HuH-7 (cell line): ENCODE data around the gene FERMT1.

Experiments
- DNase-seq: peaks from one replicate; pipeline ENCODE4 v3.0.0; 2011; ENCODE audit warnings: low spot score

The FERMT1 gene, protein sequence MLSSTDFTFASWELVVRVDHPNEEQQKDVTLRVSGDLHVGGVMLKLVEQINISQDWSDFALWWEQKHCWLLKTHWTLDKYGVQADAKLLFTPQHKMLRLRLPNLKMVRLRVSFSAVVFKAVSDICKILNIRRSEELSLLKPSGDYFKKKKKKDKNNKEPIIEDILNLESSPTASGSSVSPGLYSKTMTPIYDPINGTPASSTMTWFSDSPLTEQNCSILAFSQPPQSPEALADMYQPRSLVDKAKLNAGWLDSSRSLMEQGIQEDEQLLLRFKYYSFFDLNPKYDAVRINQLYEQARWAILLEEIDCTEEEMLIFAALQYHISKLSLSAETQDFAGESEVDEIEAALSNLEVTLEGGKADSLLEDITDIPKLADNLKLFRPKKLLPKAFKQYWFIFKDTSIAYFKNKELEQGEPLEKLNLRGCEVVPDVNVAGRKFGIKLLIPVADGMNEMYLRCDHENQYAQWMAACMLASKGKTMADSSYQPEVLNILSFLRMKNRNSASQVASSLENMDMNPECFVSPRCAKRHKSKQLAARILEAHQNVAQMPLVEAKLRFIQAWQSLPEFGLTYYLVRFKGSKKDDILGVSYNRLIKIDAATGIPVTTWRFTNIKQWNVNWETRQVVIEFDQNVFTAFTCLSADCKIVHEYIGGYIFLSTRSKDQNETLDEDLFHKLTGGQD

DNA sequence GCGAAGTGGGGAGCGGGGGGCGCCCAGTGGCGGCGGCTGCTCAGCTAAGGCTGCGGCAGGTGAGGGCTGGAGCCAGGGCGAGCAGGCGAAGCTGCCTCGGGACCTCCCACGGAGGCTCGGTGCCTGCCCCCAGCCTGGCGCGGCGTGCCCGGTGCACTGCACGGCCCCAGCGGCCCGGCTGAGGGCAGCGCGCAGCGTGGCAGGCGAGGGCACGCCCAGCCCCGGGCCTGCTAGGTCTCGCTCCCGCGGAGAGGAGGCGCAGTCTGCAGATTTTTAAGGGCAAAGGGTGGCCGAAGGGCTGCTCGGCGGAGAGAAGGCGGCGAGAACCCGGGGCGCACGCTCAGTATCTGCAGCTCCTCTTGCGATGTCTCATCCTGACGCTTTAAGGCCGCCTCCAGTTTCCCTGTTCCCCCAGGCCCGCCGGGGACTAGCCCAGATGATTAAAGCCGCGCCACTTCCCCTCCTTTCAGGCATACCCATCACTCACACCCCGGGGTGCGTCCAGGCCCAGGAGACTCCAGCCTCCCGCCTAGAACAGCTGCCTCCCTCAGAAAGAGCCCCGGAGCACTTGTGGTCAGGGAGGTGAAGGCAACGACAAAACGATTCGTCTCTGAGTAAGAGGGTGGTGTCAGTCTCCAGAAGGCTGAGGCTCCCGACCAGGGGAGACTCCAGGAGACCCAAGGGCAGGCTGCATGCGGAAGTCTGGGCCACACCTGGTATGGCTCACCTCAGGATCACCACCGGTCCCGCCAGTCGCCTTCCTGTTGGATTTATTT is at the start of gene FERMT1:
Gene FERMT1, minus strand, starts transcription at position 158 of the 776 bp plus-strand sequence. CDS start 3,476 bp downstream, outside the sequence.
- peak; percentile 87 for DNase-seq

DNA sequence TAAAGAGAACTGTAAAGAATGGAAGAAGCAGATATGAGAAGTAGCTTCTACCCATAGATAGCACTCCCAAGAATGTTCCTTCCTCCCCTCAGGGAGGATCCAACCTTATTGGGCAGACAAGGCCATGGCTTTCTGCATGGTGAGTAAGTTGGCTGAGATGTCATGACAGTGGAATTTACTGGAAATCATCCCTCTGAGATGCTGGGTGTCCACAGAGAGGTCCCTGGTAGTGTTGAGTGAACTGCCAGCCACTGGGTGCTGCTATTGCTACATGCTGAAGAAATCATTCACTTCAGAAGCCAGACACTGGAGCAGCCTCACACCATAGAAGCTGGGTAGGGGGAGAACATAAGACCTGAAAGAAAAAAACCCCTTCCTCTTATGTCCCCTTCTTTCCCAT is 46.4 kb upstream of the FERMT1 start:
- DNase-seq = peak; percentile 30

DNA sequence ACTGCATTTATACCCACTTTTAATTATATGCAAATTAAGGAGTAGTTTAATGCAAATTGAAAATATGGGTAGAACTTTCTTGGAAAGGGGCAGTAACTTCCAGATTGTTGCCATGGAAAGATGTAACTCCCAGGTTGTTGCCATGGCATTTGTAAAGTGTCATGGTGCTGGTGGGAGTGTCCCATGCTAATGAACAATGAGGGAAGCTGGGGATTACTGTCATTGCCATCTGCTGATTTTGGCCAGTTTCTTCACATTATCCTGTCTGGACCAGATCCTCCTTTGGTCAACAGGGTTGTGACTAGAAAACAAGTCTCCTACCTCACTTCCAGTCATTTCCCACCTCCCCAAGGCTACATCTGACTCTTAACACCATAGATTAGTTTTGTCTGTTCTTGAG is 45.4 kb upstream of the FERMT1 start:
- DNase-seq = no peak

DNA sequence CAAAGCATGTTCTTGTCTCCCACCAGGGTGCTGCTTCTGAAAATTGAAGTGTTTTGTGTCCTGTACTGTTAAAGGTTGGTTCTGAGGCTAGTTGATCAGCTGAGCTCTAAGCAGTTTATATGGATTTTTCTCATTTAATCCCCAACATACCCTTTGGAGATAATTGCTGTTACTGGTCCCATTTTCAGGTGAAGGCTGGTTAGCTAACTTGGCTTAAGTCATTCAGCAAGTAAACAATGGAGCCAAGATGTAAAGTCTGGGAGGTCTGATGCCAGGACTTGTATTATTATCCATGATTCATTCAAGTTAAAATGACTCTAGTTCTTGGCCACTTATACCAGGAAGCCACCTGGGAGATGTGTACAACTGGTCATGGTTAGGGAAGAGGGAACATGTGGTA is 42.5 kb upstream of the FERMT1 start:
- DNase-seq = no peak

DNA sequence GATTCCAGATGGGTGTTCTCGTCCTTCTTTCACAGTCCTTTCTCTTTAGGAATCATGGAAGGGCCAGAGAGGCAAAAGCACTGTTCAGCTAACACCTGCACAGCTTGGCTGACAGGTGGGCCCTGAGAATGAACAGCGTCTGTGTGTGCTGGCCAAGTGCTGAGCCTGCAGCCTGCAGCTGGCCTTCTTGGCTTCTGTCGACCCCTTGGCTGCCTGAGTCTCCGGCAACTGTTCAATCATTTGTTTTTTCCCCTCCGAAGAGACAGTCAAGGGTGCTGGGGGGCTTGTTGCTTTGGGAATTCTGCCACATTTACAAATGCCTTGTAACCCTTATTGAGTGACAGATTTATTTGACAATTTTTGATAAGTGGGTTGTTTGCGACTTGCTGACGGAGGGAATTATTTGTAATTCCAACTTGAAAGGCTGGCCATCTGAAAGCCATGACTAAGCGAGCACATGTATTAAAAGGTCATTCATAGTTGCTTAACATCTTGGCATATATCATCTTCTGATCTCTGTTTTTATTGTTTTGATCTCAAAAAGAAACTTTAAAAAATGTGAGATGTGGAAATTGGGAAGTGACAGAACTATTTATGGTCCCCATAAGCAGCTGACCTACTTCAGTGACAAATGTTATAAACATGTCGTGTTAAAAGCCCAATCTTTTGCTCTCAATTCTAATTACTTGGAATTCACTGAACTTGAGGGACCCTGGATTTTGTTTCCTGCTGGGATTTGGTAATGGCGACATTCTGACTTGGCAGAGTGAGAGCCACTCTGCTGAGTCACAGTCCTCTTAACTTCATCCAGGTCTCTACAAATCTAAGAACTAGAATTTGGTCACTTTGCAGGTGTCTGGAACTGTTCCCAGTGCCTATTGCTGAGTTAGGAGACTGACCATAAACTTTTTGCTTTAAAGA is 41.9 kb upstream of the FERMT1 start:
- DNase-seq = no peak

DNA sequence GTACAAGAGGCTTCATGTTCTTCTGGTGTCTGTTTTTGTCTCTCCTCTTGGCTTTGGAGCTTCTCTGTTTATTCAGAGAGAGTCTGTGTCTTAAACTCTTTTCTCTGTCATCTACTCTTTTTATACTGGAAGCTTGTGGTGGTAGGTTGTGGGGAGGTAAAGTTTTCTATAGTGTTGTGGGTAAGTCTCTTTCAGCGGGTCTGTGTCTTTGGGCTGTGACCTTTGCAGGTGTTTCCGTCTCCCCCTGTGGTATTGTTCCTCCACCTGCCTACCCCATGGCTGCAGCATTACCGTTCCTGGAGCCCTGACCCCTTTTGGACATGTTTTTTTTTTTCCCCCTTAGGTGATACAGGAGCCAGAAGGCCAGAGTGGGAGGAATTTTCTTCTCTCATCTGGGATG is 37.9 kb upstream of the FERMT1 start:
- no peak for DNase-seq

DNA sequence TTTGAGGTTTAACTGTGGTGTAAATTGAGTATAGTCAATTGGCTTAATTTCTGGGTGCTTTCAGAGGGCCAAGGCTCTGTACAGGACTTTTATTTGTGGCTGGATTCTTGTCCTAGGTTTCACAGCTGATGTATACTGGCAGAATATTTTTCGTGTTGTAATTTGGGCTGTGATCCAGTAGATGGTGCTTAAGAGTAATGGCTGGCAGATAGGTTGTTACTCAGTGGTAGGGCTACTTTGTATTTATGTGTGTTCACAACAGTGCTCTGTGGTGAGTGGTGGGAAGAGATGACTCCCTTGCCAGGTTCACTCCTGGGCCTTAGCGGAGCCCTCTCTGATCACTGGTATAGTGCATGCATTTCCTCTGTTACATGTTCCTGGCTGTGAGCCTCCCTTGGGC is 34.5 kb upstream of the FERMT1 start:
- no peak for DNase-seq

DNA sequence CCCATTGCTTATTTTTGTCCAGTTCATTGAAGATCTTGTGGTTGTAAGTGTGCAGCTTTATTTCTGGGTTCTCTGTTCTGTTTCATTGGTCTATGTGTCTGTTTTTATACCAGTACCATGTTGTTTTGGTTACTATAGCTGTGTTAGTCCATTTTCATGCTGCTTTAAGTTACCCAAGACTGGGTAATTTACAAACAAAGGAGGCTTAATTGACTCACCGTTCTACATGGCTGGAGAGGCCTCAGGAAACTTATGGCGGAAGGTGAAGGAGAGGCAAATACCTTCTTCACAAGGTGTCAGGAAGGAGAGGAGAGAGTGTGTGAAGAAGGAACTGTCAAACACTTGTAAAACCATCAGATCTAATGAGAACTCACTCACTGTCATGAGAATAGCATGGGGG is 29.9 kb upstream of the FERMT1 start:
- no peak for DNase-seq

DNA sequence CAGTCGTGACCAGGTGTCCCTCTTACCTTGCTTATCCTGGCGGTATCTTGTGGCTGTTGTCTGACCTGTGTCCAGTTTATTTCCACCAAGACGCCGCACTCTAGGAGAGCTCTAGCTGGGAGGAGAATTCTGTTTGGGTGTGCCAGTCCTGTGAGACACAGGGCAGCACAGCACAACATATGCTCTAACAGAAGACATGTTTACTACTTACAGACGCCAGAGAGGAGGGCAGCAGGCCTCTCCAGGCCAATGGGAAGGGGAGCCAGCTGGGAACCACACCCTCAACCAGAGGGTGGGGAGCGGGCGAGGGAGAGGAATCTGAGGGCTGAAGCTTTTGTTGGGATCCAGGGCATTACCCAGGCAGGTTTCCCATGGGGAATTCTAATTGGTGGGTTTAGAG is 25.2 kb upstream of the FERMT1 start:
- DNase-seq = no peak

DNA sequence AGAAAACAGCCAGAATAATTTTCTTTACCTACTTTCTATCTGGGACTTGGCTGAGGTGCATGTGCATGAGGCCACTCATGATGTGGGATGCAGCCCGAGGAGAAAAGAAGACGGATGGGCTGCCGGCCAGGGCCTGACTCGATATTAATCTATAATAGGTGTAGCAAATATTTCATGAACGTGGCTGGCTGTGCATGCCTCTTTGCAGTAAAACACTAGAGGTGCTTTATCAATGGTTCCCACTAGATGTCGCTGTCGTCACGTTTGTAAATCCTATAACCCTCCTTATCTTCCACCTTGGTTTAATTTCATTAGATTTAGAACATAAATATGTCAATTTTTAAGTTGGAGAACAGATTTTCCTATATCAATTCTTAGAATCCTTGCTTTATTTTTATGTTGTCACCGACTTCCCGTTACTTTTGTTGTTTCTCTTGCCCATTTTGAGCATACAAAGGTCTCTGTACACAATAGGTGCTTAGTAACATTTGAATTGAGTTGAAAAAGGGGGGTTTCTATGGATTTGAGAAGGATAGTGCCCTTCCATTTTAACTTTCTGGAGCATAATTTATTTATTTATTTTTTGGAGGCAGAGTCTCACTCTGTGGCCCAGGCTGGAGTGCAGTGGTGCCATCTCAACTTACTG is 19.6 kb upstream of the FERMT1 start:
- peak; percentile 59 for DNase-seq

DNA sequence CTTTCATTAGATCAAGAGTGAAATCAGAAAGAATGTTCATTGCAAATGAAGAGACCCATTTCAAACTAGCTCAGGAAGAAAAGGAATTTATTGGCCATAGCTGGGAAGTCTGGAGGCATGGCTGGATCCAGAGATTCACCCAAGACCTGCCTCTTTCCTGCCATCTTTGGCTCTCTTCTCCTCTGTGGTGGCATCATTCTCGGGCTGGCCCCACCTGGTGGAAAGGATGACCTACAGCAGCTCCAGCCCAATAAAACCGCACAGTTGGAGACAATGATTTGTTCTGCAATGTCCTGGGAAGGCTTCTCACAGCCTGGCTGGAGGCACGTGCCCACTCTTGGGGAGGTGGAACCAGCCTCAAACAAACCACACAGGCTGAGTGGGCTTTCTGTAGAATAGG is 18.1 kb upstream of the FERMT1 start:
- peak; percentile 39 for DNase-seq

DNA sequence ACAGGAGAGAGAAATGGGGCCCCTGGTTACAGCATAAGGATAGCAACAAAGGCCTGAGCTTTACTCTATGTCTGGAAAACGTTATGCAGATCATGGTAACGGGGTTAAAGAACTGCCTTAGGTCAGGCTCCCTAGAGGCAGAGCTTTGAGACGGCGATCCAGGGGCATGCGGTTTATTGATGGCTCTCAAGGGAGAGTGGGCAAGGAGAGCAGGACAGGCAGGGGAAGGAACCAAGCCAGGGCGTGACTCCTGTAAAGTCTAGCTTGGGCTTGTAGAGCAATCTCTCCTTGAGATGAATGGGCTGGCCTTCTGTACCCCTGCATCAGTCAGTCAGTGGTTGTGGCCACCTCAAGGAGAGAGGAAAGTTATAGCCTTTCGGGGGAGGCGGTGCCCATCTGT is 12.5 kb upstream of the FERMT1 start:
- DNase-seq = no peak

DNA sequence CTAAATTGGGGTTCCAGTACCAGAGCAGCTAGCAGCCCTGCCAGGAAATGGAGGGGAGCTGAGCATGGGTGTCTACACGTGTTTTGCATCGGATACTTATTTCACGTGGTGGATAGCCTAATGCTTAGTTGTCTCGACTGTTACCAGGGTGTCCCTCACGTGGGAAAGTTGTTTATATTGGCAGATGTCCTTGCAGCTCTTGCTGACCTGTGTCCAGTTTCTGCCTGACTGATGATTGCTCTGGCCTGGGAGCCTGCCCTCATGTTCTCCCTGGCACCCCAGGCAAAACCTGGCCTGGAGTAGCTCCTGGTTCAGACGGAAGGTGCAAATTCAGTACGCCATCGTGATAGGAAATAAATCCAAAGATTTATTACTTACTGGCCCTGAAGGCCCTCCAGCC is 11.8 kb upstream of the FERMT1 start:
- DNase-seq = no peak

DNA sequence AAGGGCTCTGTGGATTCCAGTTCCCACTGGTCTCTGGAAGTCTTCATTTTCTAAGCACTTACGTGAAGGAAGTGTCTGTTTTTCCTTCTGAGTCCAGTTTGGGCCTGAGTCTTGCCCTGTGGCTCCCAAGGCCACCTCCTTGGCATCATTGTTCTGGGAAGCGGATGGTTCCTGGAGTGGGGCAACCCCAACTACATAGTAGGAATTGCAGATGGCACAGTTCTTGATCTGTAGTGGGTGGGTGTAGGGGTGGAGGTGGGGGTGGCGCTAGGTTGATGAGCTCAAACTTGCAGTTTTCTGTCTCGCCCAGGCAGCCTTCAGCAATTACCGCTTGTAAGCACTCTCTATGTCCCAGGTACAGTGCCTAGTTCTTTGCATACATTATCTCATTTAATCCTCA is 7.2 kb upstream of the FERMT1 start:
- DNase-seq = no peak

DNA sequence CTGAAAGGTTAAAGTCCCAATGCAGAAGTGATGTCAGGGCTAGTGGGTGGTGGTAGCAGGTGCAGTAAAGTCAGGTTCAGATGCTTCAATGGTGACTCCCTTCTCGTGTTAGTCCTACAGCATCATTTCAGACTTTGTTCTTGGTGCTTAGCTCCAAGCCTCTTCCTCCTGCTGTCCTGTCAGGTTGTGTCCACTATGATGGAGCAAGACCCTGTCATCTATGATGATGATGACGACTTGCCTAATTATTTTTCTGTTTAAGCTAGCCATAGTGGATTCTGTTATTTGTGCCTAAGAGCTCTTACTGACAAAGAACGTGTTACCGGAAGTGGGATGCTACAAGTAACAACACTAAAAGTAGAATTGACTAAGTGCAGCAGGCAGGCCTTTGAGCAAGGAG is 5.0 kb upstream of the FERMT1 start:
- no peak for DNase-seq

DNA sequence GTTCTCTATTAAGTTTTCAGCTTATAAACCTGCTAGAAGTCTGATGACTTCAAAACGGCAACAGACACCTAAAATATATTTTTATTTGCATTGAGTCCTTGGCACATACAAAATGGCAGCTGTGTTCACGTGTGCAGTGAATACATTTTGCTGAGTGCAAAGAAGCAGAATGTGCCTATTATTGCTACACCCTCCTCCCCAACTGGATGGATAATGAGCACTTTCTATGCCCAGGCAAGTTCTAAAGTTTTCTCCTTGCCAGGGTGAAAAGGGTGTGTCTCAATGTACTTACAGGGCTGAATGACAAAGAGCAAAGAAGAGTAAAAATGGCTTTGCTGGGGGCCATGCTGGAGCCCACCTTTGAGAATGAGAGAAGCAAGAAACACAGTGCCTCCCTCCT is 4.0 kb upstream of the FERMT1 start:
- DNase-seq = no peak

DNA sequence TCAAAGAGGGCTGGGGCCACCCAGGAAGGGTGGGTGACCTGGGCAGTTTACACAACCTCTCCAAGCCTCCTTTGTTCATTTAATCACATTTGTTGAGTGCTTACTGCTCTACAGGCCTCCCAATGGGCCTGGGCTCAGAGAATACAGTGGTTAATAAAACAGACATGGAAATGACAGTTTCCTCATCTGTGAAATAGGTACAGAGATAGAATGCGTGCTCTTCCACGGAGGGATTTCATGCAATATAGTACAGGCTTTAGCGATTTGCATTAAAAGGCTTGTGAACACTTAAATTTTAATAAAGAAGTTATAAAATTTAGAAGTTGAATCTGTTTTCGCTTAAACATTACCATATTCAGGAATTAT is 802 bp upstream of the FERMT1 start:
- no peak for DNase-seq

DNA sequence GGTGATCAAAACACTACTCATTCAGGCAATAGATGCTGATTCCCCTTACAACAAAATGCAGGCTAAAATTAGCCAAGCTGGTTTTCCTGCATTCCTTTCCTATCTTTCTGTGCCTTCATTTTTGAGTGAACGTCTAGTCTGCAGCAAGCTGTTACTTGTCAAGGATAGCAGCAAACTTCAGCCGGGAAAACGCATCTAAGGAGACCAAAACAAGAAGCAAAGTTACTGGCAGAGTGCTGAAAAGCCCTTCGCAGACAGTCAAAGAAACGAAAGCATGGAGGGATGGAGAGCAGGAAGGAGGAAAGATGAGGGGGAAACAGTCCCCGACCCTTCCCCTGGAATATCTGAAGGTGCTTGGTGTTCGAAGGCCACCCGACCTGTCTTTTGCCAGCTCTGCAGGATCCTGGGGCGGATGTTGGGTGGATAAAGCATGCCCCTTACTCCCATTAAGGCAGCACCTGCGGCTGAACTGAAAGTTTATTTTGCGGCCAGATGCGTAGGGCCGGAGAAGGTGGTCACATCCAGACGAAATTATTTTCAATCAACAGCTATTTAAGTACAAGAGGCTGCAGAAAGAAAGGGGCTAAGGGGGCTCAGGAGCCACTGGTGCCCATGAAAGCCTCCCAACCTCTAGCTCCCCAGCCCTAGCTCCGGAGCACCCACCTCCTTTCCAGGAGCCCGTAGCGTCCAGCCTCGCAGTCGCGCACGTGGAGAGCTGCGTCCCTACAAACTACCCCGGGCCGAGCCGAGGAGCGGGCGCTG is 538 bp downstream of the FERMT1 start:
- DNase-seq = peak; percentile 41

DNA sequence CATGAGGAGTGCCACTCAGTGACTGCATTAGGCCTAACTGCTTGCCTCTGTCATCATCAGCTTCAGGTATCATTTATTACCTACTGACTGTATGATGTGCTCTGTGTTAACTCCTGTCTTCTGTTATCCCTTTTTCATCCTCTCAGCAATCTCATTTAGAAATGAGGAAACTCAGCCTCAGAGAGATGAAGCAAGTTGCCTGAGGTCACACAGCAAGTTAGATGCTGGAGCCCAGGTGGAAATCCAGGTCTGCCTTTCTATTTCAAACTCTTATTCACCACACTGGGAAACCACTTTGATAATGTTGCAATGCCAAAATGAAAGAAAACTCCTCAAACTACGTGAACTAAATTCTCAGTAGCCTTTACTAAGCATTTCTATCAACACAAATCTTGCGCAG is 1.3 kb downstream of the FERMT1 start:
- DNase-seq = no peak

DNA sequence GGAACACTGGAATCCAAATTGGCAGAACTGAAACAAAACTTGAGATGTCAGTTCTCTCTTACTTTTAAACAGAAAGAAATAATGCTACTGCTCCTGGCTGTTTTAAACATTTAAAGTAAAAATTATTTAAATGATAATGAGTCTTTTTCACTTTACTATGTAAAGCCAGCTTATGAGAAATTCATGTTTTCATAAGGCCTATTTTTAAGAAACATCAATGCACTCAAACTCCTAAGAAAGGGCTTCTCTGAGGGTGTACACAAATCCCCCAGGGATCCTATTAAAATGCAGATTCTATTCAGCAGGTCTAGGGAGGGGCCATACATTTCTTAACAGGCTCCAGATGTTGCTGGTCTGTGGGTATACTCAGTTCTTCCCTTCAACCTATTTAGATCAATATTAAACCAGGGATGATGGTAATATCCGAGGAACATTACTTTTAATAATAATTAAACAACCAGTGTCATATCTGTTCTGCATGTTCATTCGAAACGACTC is 2.3 kb downstream of the FERMT1 start:
- DNase-seq = no peak
